ENCODE measurements around the gene FOXP1. TPM values are rescaled to one million over a fixed set of nuclear protein-coding genes. Genes with fewer than 3 reads are reported as not detected.

Gene FOXP1
- total RNA-seq, 1 experiment from 2014 or later, result 31.8 TPM

DNA sequence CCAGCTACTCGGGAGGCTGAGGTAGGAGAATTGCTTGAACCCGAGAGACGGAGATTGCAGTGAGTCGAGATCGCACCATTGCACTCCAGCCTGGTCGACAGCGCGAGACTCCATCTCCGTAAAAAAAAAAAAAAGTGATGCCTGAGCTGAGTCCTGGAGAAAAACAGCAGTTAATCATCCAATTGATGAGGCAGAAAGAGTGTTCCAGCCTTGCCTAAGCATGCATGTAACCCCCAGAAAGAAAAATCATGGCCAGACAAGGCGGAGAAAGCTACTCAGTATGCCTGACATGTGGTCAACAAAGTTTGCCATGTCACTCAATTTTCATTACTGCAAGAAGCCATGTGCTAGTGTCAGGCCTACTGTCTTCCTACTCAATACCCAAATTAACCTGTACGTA, 678.0 kb downstream of the FOXP1 start:
- no peak for DNase-seq (ENCODE audit: low read depth)

More for the DNA sequence above, 678.0 kb downstream of the FOXP1 start:
- in situ Hi-C loops (cut with HindIII; ENCODE audit: low pct_unique_long_range_greater_than_20kb, low sequenced_read_pairs), result no loop called here

Other genes with a start within 250 kb of the FOXP1 start
- 4.7 and 9.0 TPM in 2 replicates for gene EIF4E3, start 141.7 kb upstream of the FOXP1 start, total RNA-seq (2014; rRNA removed; shearing (Covaris generic); ENCODE audit: low replicate concordance)
- 9.0 and 12.1 TPM in 2 replicates for gene GPR27, start 170.1 kb upstream of the FOXP1 start, total RNA-seq (2014; rRNA removed; shearing (Covaris generic); ENCODE audit: low replicate concordance)
- not detected in 2 replicates for gene PROK2, start 201.4 kb upstream of the FOXP1 start, total RNA-seq (2014; rRNA removed; shearing (Covaris generic); ENCODE audit: low replicate concordance)